Ishikawa (cell line): ENCODE data around the gene GRM7.

ENCODE experiments used
- CEBPB ChIP-seq: IDR thresholded peaks from 2 replicates; pipeline ENCODE4 v1.6.1; 2012
- EP300 ChIP-seq: IDR thresholded peaks from 2 replicates; pipeline ENCODE4 v1.6.1; 2012; ENCODE audit warnings: borderline replicate concordance
- FOXM1 ChIP-seq: IDR thresholded peaks from 2 replicates; pipeline ENCODE4 v1.6.1; 2012; ENCODE audit warnings: low read depth, borderline replicate concordance
- MAX ChIP-seq: IDR thresholded peaks from 2 replicates; pipeline ENCODE4 v1.6.1; 2012
- NFIC ChIP-seq: IDR thresholded peaks from 2 replicates; pipeline ENCODE4 v1.6.1; 2012
- TCF12 ChIP-seq: IDR thresholded peaks from 2 replicates; pipeline ENCODE4 v1.6.1; 2012; ENCODE audit warnings: low read depth
- TEAD4 ChIP-seq: IDR thresholded peaks from 2 replicates; pipeline ENCODE4 v1.6.1; 2012
- ZBTB7A ChIP-seq: IDR thresholded peaks from 2 replicates; pipeline ENCODE4 v1.6.1; 2012; ENCODE audit warnings: low read depth

GRCh38 chr3:7721869-7722268, 861.0 kb downstream of the GRM7 start:
- TF ChIP-seq TEAD4 (no peak), MAX (no peak), FOXM1 (no peak), TCF12 (no peak), EP300 (no peak), NFIC (no peak), CEBPB (no peak), ZBTB7A (no peak)
